ENCODE measurements around the gene ATP6AP1.

ATP6AP1 gene

DNA sequence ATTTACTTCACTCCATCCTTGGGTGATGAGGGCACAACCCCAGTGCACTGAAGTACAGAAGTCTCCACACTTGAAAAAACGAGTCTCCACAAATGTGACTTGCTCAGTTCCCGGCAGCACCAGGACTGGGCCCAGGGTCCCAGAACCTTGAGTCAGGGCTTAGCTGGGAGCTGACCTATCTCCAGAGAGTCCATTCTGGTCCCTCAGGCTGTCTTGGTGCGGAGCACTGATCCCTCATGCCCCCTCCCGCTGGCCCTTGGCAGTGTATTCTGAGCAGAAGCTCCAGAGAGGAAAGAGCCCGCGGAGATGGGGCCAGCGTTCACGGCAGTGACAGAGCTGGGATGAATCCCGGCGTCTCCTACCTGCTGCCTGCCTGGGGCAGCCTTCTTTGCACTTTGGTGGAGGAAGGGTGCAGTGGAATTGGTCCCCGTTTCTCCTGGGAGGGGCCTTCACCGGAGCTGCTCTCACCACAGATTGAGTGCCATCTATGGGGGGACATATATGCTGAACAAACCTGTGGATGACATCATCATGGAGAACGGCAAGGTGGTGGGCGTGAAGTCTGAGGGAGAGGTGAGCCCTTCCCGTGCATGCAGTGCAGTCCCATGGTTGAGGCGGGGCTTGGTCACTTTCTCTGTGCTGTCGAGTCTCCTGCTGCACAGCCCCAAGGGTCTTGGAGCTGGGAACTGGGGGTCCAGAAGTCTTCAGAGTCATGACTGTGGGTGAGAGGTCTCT is 12.3 kb downstream of the ATP6AP1 start:
- TF ChIP-seq, protein P1, sequence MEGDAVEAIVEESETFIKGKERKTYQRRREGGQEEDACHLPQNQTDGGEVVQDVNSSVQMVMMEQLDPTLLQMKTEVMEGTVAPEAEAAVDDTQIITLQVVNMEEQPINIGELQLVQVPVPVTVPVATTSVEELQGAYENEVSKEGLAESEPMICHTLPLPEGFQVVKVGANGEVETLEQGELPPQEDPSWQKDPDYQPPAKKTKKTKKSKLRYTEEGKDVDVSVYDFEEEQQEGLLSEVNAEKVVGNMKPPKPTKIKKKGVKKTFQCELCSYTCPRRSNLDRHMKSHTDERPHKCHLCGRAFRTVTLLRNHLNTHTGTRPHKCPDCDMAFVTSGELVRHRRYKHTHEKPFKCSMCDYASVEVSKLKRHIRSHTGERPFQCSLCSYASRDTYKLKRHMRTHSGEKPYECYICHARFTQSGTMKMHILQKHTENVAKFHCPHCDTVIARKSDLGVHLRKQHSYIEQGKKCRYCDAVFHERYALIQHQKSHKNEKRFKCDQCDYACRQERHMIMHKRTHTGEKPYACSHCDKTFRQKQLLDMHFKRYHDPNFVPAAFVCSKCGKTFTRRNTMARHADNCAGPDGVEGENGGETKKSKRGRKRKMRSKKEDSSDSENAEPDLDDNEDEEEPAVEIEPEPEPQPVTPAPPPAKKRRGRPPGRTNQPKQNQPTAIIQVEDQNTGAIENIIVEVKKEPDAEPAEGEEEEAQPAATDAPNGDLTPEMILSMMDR (IDR thresholded peaks at IDR 0.05) = no peak
- TF ChIP-seq ZFX (IDR thresholded peaks at IDR 0.05; ENCODE audit: borderline replicate concordance) = no peak
- H3K27ac ChIP-seq = no peak overlapping the region

- TF ChIP-seq, protein P1 (IDR thresholded peaks at IDR 0.05) = no peak
- no peak for TF ChIP-seq ZFX (IDR thresholded peaks at IDR 0.05; ENCODE audit: borderline replicate concordance)
- H3K27ac ChIP-seq = no peak overlapping the region
Observed at GRCh38 chrX:154441564-154441963, 13.1 kb downstream of the ATP6AP1 start.

GRCh38 chrX:154441984-154442707 is 13.7 kb downstream of the ATP6AP1 start:
- no peak overlapping the region for H3K27ac ChIP-seq
- TF ChIP-seq, protein P1 (IDR thresholded peaks at IDR 0.05) = no peak
- no peak for TF ChIP-seq ZFX (IDR thresholded peaks at IDR 0.05; ENCODE audit: borderline replicate concordance)

DNA sequence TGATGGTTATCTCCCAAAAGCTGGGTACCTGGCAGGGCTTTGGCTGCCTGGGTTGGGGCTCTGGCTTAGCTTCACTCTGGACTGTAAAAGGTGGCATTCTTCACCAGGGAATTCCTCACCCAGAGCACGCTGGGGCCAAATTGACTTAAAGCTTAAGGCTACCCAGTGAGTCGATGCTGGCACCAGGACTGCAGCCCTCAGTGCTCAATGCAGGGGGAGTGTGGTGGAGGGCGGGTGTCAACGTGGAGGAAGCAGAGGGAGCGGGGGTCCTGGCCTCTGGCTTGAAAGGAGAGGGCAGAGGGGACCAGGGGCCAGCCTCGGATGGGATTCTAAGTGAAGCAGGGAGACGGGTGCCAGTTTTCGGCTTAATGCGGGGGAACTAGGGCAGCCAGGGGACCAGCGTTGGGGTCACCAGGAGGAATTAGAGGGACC is 15.0 kb downstream of the ATP6AP1 start:
- TF ChIP-seq ZFX (IDR thresholded peaks at IDR 0.05; ENCODE audit: borderline replicate concordance) = no peak
- TF ChIP-seq, protein P1 (IDR thresholded peaks at IDR 0.05) = no peak
- peak overlapping the region; percentile 72 for H3K27ac ChIP-seq

GRCh38 chrX:154443992-154444754 is 15.7 kb downstream of the ATP6AP1 start, which contains the start of gene FAM50A:
Gene FAM50A (plus strand): TSS chrX:154444141. CDS start chrX:154444236, 95 bp downstream.
- peak within 1 kb of the TSS; percentile 72 for H3K27ac ChIP-seq
- no peak for TF ChIP-seq ZFX (IDR thresholded peaks at IDR 0.05; ENCODE audit: borderline replicate concordance)

- TF ChIP-seq ZFX (IDR thresholded peaks at IDR 0.05; ENCODE audit: borderline replicate concordance) = no peak
- peak overlapping the region; percentile 72 for H3K27ac ChIP-seq
Observed at GRCh38 chrX:154444755-154445246, 16.3 kb downstream of the ATP6AP1 start.

DNA sequence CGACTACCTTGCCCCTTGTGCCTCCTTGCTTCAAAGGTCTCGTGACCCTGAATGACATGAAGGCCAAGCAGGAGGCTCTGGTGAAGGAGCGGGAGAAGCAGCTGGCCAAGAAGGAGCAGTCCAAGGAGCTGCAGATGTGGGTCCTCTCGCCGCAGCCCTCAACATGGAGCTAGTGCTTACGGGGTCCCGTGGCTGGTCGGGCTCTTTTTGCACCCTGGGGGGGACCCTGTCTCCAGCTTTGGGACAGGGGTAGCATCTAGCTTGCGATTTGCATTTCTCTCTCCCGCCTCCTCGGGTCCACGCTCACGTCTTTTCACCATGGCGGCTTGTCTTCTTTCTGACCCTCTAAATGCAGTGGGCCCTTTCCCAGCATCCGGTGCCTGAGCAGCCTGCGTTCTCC is 17.3 kb downstream of the ATP6AP1 start:
- no peak overlapping the region for H3K27ac ChIP-seq
- no peak for TF ChIP-seq ZFX (IDR thresholded peaks at IDR 0.05; ENCODE audit: borderline replicate concordance)
- TF ChIP-seq, protein P1 (IDR thresholded peaks at IDR 0.05) = no peak
